Measurements from ENCODE around the gene PPM1M.

Gene PPM1M

DNA sequence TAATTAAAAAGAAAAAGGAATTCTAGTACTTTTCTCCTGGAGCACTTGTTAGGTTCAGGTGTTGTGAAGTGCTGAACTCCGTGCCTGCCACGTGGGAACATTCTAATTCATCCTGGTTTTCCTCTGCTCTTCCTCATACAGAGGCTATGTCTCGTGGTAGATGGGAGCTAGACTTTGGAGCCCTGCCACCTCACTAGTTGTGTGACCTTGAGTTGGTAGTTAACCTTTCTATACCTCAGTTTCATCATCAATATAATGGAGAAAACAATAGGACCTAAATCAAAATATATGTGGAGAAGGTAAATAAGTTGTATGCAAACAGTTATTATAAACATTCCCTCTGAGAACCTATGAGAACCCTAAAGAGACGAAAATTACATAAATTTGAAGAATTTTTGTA is 37.0 kb upstream of the PPM1M start:
- no peak for TF ChIP-seq REST (IDR thresholded peaks at IDR 0.05; ENCODE audit: low read depth)

DNA sequence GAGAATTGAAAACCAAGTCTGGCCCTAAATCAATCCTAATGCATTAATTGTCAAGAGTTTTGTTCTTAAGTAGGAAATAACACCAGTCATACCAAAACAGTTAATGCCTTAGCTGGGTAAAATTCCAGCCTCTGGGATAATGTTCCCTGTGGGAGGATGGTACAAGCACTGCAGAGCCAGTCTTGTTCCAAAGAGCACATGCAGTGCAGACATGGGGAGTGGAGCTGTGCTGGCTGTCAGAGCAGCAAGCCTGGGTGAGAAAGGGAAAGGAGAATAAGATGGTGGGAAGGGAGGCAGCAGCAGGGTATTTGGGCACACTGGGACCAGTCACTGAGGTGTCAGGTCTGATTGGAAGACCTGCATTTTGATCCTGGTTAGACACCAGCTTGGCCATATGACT is 35.5 kb upstream of the PPM1M start:
- no peak for TF ChIP-seq EP300 (IDR thresholded peaks at IDR 0.05; ENCODE audit: borderline replicate concordance)
- no peak for TF ChIP-seq REST (IDR thresholded peaks at IDR 0.05; ENCODE audit: low read depth)
- TF ChIP-seq TAF1 (IDR thresholded peaks at IDR 0.05; ENCODE audit: low read depth), result no peak
- TF ChIP-seq EGR1 (IDR thresholded peaks at IDR 0.05), result no peak
- TF ChIP-seq NFIC (IDR thresholded peaks at IDR 0.05), result no peak
- no peak for TF ChIP-seq TEAD4 (IDR thresholded peaks at IDR 0.05)
- TF ChIP-seq RAD21 (IDR thresholded peaks at IDR 0.05; ENCODE audit: low read depth), result no peak
- no peak for TF ChIP-seq CEBPB (IDR thresholded peaks at IDR 0.05)
- no peak for TF ChIP-seq TCF12 (IDR thresholded peaks at IDR 0.05; ENCODE audit: low read depth)
- TF ChIP-seq, protein P1, sequence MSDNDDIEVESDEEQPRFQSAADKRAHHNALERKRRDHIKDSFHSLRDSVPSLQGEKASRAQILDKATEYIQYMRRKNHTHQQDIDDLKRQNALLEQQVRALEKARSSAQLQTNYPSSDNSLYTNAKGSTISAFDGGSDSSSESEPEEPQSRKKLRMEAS (IDR thresholded peaks at IDR 0.05), result no peak
- no peak for TF ChIP-seq YY1 (IDR thresholded peaks at IDR 0.05; ENCODE audit: low read depth)
- TF ChIP-seq USF1 (IDR thresholded peaks at IDR 0.05), result no peak
- no peak for TF ChIP-seq FOXM1 (IDR thresholded peaks at IDR 0.05; ENCODE audit: borderline replicate concordance, low read depth)
- no peak for TF ChIP-seq CREB1 (IDR thresholded peaks at IDR 0.05; ENCODE audit: low read depth)
- TF ChIP-seq ZBTB7A (IDR thresholded peaks at IDR 0.05; ENCODE audit: low read depth), result no peak

- TF ChIP-seq CEBPB (IDR thresholded peaks at IDR 0.05) (peak; percentile 47), USF1 (IDR thresholded peaks at IDR 0.05) (no peak)
Measured at GRCh38 chr3:52210550-52211046, 35.0 kb upstream of the PPM1M start.

- TF ChIP-seq EGR1 (IDR thresholded peaks at IDR 0.05), result no peak
- no peak for TF ChIP-seq USF1 (IDR thresholded peaks at IDR 0.05)
Measured at GRCh38 chr3:52211268-52211891, 34.2 kb upstream of the PPM1M start.

GRCh38 chr3:52213005-52213404 is 32.6 kb upstream of the PPM1M start:
- TF ChIP-seq TEAD4 (IDR thresholded peaks at IDR 0.05), result no peak
- TF ChIP-seq ZBTB7A (IDR thresholded peaks at IDR 0.05; ENCODE audit: low read depth), result no peak
- no peak for TF ChIP-seq CREB1 (IDR thresholded peaks at IDR 0.05; ENCODE audit: low read depth)
- no peak for TF ChIP-seq TAF1 (IDR thresholded peaks at IDR 0.05; ENCODE audit: low read depth)

DNA sequence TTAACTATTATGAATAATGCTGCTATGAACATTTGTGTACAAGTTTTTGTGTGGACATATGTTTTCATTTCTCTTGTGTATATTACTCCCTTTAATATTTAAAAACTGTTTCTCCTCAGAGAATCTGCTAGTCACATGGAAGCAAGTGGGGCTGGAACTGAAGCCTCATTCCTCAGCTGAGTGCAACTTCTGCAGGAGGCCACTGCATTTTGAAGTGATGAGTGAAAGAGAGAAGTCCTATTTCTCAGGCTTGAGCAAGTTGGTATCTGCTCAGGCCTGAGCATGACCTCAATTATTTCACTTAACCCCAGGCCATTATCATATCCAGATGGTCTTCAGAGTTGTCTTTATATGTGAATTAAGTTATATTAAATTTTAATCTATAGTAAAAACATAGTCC is 31.7 kb upstream of the PPM1M start:
- no peak for TF ChIP-seq TAF1 (IDR thresholded peaks at IDR 0.05; ENCODE audit: low read depth)
- TF ChIP-seq EP300 (IDR thresholded peaks at IDR 0.05; ENCODE audit: borderline replicate concordance), result no peak
- TF ChIP-seq, protein P1 (IDR thresholded peaks at IDR 0.05), result no peak
- no peak for TF ChIP-seq TCF12 (IDR thresholded peaks at IDR 0.05; ENCODE audit: low read depth)
- no peak for TF ChIP-seq EGR1 (IDR thresholded peaks at IDR 0.05)
- TF ChIP-seq TEAD4 (IDR thresholded peaks at IDR 0.05), result no peak
- TF ChIP-seq REST (IDR thresholded peaks at IDR 0.05; ENCODE audit: low read depth), result no peak
- TF ChIP-seq NFIC (IDR thresholded peaks at IDR 0.05), result no peak
- no peak for TF ChIP-seq ZBTB7A (IDR thresholded peaks at IDR 0.05; ENCODE audit: low read depth)
- no peak for TF ChIP-seq CREB1 (IDR thresholded peaks at IDR 0.05; ENCODE audit: low read depth)
- TF ChIP-seq RAD21 (IDR thresholded peaks at IDR 0.05; ENCODE audit: low read depth), result no peak
- TF ChIP-seq YY1 (IDR thresholded peaks at IDR 0.05; ENCODE audit: low read depth), result no peak
- TF ChIP-seq FOXM1 (IDR thresholded peaks at IDR 0.05; ENCODE audit: borderline replicate concordance, low read depth), result no peak
- TF ChIP-seq CEBPB (IDR thresholded peaks at IDR 0.05), result no peak
- no peak for TF ChIP-seq USF1 (IDR thresholded peaks at IDR 0.05)

All from Ishikawa (cell line).